WTC11 (cell line): Measurements from ENCODE around the gene DNPH1. TPM values are rescaled to one million over a fixed set of nuclear protein-coding genes. Genes with fewer than 3 reads are reported as not detected.

Source experiments
- ATAC-seq: fragments of 200-7000 bp; cut with Tn5 transposase; 2 replicates; pipeline ENCODE4 v1.10.0; 2021; ENCODE audit warnings: mild to moderate bottlenecking, moderate library complexity
- CTCF ChIA-PET: fragments of 300-600 bp; sonication (Branson Sonifier 250); formaldehyde crosslinking; loops from one replicate; lab custom pipeline; 2021; ENCODE audit warnings: antibody characterized with exemption; lab: Charles Lee
- POLR2A ChIA-PET: fragments of 350-600 bp; sonication (Branson Sonifier 250); formaldehyde crosslinking; loops from one replicate; lab custom pipeline; 2021; ENCODE audit warnings: antibody characterized with exemption; lab: Charles Lee
- DNase-seq: peaks from one replicate; pipeline ENCODE4 v3.0.0; 2021; ENCODE audit warnings: low spot score
- H3K27ac Mint-ChIP-seq: 2 replicates; pipeline ENCODE4 v1.8.0; 2021; ENCODE audit warnings: mixed read lengths
- H3K27me3 Mint-ChIP-seq: 2 replicates; pipeline ENCODE4 v1.8.0; 2021; ENCODE audit warnings: low read depth, mild to moderate bottlenecking, moderate library complexity, mixed read lengths
- H3K36me3 Mint-ChIP-seq: 2 replicates; pipeline ENCODE4 v1.8.0; 2021; ENCODE audit warnings: mixed read lengths
- H3K4me1 Mint-ChIP-seq: 2 replicates; pipeline ENCODE4 v1.8.0; 2022; ENCODE audit warnings: mixed read lengths
- H3K4me3 Mint-ChIP-seq: 2 replicates; pipeline ENCODE4 v1.8.0; 2021; ENCODE audit warnings: mild to moderate bottlenecking, moderate library complexity, mixed read lengths
- H3K9me3 Mint-ChIP-seq: 2 replicates; pipeline ENCODE4 v1.8.0; 2021; ENCODE audit warnings: mixed read lengths
- CREB1 ChIP-seq: sonication (generic); formaldehyde crosslinking; IDR thresholded peaks from 2 replicates; pipeline ENCODE4 v1.8.0; 2023; ENCODE audit warnings: mild to moderate bottlenecking, missing genetic modification reagents
- ETV6 ChIP-seq: sonication (generic); formaldehyde crosslinking; IDR thresholded peaks from 2 replicates; pipeline ENCODE4 v1.8.1; 2022; ENCODE audit warnings: mild to moderate bottlenecking, missing genetic modification reagents
- FOXK1 ChIP-seq: sonication (generic); formaldehyde crosslinking; IDR thresholded peaks from 2 replicates; pipeline ENCODE4 v1.8.0; 2022; ENCODE audit warnings: mild to moderate bottlenecking, moderate library complexity, missing genetic modification reagents
- IRF2 ChIP-seq: sonication (generic); formaldehyde crosslinking; IDR thresholded peaks from 2 replicates; pipeline ENCODE4 v1.8.0; 2022; ENCODE audit warnings: low read depth, missing genetic modification reagents, borderline replicate concordance
- JAZF1 ChIP-seq: fragments of 250-450 bp; sonication (Bioruptor Pico); IDR thresholded peaks from 2 replicates; pipeline ENCODE4 v1.9.0; 2021; ENCODE audit warnings: moderate library complexity, mild to moderate bottlenecking, inconsistent platforms
- KAT7 ChIP-seq: sonication (generic); formaldehyde crosslinking; IDR thresholded peaks from 2 replicates; pipeline ENCODE4 v1.8.1; 2023; ENCODE audit warnings: missing genetic modification reagents, mild to moderate bottlenecking, borderline replicate concordance
- MYBL2 ChIP-seq: sonication (generic); formaldehyde crosslinking; IDR thresholded peaks from 2 replicates; pipeline ENCODE4 v1.8.1; 2023; ENCODE audit warnings: mild to moderate bottlenecking, moderate library complexity, missing genetic modification reagents
- NFATC4 ChIP-seq: fragments of 250-450 bp; sonication (Bioruptor Pico); IDR thresholded peaks from 2 replicates; pipeline ENCODE4 v1.9.0; 2021; ENCODE audit warnings: mild to moderate bottlenecking
- NFE2L1 ChIP-seq: sonication (generic); formaldehyde crosslinking; IDR thresholded peaks from 2 replicates; pipeline ENCODE4 v1.8.1; 2023; ENCODE audit warnings: missing genetic modification reagents
- NR1H2 ChIP-seq: sonication (generic); formaldehyde crosslinking; IDR thresholded peaks from 2 replicates; pipeline ENCODE4 v1.9.0; 2021; ENCODE audit warnings: mild to moderate bottlenecking, moderate library complexity, missing genetic modification reagents
- ZNF219 ChIP-seq: sonication (generic); formaldehyde crosslinking; IDR thresholded peaks from 2 replicates; pipeline ENCODE4 v1.8.0; 2023; ENCODE audit warnings: missing genetic modification reagents, mild to moderate bottlenecking, borderline replicate concordance
- ZNF671 ChIP-seq: fragments of 250-450 bp; sonication (Bioruptor Pico); IDR thresholded peaks from 2 replicates; pipeline ENCODE4 v1.8.0; 2021; ENCODE audit warnings: mild to moderate bottlenecking
- total RNA-seq: library from RNA; stranded (reverse); gene quantifications from 3 replicates; pipeline ENCODE4 v1.2.3, GENCODE V29; 2021
- TF ChIP-seq, protein P1 (sequence below): fragments of 250-450 bp; sonication (Bioruptor Pico); conservative IDR thresholded peaks from 2 replicates; pipeline ENCODE4 v1.9.0; 2021; ENCODE audit warnings: mild to moderate bottlenecking
- TF ChIP-seq, protein P2 (sequence below): sonication (generic); formaldehyde crosslinking; IDR thresholded peaks from 2 replicates; pipeline ENCODE4 v1.8.1; 2022; ENCODE audit warnings: mild to moderate bottlenecking, moderate library complexity, missing genetic modification reagents
- TF ChIP-seq, protein P3 (sequence below): fragments of 250-450 bp; sonication (Bioruptor Pico); IDR thresholded peaks from 2 replicates; pipeline ENCODE4 v2.1.2; 2022; ENCODE audit warnings: mild to moderate bottlenecking, moderate library complexity
- TF ChIP-seq, protein P4 (sequence below): sonication (generic); formaldehyde crosslinking; IDR thresholded peaks from 2 replicates; pipeline ENCODE4 v1.8.0; 2022; ENCODE audit warnings: missing genetic modification reagents
- TF ChIP-seq, protein P5 (sequence below): sonication (generic); formaldehyde crosslinking; IDR thresholded peaks from 2 replicates; pipeline ENCODE4 v1.8.1; 2023; ENCODE audit warnings: mild to moderate bottlenecking, missing genetic modification reagents, borderline replicate concordance
- TF ChIP-seq, protein P6 (sequence below): sonication (generic); formaldehyde crosslinking; IDR thresholded peaks from 2 replicates; pipeline ENCODE4 v1.8.1; 2023; ENCODE audit warnings: mild to moderate bottlenecking, missing genetic modification reagents, moderate library complexity
- TF ChIP-seq, protein P7 (sequence below): sonication (generic); formaldehyde crosslinking; IDR thresholded peaks from 2 replicates; pipeline ENCODE4 v1.8.0; 2022; ENCODE audit warnings: mild to moderate bottlenecking, missing genetic modification reagents
- TF ChIP-seq, protein P8 (sequence below): sonication (generic); formaldehyde crosslinking; conservative IDR thresholded peaks from 2 replicates; pipeline ENCODE4 v1.8.1; 2022; ENCODE audit warnings: mild to moderate bottlenecking, missing genetic modification reagents

Gene DNPH1
- total RNA-seq, 1 experiment from 2014 or later, result 48.4 TPM

DNA sequence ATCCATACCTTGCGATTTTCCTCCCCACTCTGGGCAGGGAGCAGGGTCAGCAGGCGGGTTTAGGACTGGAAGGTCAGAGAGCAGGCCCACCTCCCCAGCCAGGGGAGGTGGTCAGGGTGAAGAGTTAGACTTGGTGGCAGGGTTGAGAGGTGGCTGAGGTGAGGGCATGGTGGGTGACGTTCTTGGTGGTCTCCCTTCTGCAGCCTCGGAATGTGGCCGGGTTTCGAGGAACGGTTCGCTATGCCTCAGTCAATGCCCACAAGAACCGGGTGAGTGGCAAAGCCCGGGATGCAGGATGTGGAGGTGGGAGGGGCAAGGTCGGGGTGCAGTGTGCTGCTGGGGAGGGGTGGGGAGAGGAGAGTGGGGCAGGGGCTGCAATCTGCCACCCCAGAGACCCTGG, 25.6 kb upstream of the DNPH1 start:
- no peak for TF ChIP-seq MYBL2
- no peak for TF ChIP-seq FOXK1 (CRISPR knock-in tag)
- TF ChIP-seq ETV6 (CRISPR knock-in tag), result no peak
- TF ChIP-seq, protein P1, sequence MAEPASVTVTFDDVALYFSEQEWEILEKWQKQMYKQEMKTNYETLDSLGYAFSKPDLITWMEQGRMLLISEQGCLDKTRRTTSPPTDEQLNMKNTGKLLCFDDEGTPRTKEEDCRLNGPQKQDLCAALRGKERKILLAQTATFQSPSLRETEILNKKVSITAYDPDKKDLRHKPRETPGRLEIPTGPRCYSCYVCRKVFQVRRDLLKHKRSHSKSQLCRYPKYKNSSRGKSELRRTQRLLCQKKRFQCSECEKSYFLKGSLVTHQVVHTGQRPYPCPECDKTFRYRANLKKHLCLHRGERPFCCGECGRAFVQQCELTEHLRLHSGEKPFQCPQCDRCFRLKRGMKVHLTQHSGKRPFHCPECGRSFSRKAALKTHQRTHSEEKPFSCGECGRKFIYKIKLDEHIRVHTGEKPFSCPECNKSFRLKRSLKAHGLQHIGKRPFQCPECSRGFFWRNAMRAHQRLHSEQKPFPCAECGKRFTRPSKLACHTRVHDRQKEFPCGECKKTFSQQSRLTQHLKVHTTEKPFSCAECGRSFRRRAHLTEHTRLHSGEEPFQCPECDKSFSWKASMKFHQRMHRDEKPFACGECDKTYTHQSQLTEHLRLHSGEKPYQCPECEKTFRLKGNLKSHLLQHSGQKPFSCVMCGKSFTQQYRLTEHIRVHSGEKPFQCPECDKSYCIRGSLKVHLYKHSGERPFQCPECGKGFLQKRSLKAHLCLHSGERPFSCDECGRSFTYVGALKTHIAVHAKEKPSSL (CRISPR knock-in tag), result no peak
- TF ChIP-seq CREB1 (CRISPR knock-in tag), result no peak
- TF ChIP-seq, protein P2, sequence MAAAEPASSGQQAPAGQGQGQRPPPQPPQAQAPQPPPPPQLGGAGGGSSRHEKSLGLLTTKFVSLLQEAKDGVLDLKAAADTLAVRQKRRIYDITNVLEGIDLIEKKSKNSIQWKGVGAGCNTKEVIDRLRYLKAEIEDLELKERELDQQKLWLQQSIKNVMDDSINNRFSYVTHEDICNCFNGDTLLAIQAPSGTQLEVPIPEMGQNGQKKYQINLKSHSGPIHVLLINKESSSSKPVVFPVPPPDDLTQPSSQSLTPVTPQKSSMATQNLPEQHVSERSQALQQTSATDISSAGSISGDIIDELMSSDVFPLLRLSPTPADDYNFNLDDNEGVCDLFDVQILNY (CRISPR knock-in tag), result no peak
- TF ChIP-seq, protein P3, sequence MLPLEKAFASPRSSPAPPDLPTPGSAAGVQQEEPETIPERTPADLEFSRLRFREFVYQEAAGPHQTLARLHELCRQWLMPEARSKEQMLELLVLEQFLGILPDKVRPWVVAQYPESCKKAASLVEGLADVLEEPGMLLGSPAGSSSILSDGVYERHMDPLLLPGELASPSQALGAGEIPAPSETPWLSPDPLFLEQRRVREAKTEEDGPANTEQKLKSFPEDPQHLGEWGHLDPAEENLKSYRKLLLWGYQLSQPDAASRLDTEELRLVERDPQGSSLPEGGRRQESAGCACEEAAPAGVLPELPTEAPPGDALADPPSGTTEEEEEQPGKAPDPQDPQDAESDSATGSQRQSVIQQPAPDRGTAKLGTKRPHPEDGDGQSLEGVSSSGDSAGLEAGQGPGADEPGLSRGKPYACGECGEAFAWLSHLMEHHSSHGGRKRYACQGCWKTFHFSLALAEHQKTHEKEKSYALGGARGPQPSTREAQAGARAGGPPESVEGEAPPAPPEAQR (CRISPR knock-in tag), result no peak
- no peak for TF ChIP-seq NR1H2 (CRISPR knock-in tag)
- TF ChIP-seq, protein P4, sequence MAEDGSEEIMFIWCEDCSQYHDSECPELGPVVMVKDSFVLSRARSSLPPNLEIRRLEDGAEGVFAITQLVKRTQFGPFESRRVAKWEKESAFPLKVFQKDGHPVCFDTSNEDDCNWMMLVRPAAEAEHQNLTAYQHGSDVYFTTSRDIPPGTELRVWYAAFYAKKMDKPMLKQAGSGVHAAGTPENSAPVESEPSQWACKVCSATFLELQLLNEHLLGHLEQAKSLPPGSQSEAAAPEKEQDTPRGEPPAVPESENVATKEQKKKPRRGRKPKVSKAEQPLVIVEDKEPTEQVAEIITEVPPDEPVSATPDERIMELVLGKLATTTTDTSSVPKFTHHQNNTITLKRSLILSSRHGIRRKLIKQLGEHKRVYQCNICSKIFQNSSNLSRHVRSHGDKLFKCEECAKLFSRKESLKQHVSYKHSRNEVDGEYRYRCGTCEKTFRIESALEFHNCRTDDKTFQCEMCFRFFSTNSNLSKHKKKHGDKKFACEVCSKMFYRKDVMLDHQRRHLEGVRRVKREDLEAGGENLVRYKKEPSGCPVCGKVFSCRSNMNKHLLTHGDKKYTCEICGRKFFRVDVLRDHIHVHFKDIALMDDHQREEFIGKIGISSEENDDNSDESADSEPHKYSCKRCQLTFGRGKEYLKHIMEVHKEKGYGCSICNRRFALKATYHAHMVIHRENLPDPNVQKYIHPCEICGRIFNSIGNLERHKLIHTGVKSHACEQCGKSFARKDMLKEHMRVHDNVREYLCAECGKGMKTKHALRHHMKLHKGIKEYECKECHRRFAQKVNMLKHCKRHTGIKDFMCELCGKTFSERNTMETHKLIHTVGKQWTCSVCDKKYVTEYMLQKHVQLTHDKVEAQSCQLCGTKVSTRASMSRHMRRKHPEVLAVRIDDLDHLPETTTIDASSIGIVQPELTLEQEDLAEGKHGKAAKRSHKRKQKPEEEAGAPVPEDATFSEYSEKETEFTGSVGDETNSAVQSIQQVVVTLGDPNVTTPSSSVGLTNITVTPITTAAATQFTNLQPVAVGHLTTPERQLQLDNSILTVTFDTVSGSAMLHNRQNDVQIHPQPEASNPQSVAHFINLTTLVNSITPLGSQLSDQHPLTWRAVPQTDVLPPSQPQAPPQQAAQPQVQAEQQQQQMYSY, result no peak; the same call in 1 of the 2 replicates
- no peak for DNase-seq
- CTCF ChIA-PET, result interaction anchor here (1.1 to 1.8 kb wide), 2 partner anchors 9 to 53 kb away, joined by 3 to 5 read pairs; partner anchors contain the start of gene CRIP3
- Mint-ChIP-seq H3K27me3 (peaks cover 7% of the 10 kb centered on the region), H3K36me3 (no peaks in the 10 kb centered on the region), H3K9me3 (no peaks in the 10 kb centered on the region), H3K4me1 (peaks cover 26% of the 10 kb centered on the region), H3K27ac (no peak overlapping the region), H3K4me3 (no peak overlapping the region)
- no peak for ATAC-seq
- POLR2A ChIA-PET, result no interaction called here

DNA sequence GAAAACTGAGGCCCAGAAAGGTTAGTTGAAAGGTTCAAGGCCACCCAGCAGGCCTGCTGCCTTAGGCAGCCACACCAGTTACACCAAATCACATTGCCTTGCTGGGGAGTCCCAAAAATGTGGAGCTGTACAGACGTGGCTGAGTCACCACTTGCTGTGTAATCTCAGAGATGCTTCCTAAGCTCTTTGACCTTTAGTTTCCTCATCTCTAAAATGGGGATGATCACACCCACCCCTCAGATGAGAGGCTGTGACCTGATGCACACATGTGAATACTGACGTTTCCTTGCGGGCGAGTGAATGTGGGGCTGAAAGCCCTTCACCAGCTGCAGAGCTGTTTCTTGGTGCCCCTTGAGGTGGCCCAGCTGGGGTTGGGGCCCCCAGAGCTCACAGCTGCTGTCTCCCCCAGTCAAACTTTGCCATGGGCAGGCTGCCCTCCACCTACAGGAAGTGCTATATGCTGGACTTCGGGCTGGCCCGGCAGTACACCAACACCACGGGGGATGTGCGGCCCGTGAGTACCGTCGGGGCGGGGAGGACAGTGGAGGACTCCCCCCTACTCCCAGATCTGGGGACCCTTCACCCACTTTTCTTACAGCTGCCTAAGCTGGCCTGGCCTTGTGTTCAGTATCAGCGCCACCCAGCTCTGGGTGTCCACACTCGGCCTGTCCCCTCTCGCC, 25.0 kb upstream of the DNPH1 start:
- peaks cover 26% of the 10 kb centered on the region for H3K4me1 Mint-ChIP-seq
- H3K9me3 Mint-ChIP-seq, result no peaks in the 10 kb centered on the region
- CTCF ChIA-PET, result interaction anchor here (1.1 kb wide), 1 partner anchor 9 kb away, joined by 3 read pairs; no protein-coding TSS in a partner anchor
- DNase-seq (no peak), ATAC-seq (no peak)
- H3K36me3 Mint-ChIP-seq, result no peaks in the 10 kb centered on the region
- no peak overlapping the region for H3K4me3 Mint-ChIP-seq
- POLR2A ChIA-PET, result no interaction called here
- H3K27me3 Mint-ChIP-seq, result peaks cover 7% of the 10 kb centered on the region
- peak overlapping the region; percentile 57; the same call in 1 of the 2 replicates for H3K27ac Mint-ChIP-seq
- no peak for TF ChIP-seq NFATC4 (CRISPR knock-in tag)
- no peak for TF ChIP-seq ZNF671 (CRISPR knock-in tag)
- TF ChIP-seq, protein P5, sequence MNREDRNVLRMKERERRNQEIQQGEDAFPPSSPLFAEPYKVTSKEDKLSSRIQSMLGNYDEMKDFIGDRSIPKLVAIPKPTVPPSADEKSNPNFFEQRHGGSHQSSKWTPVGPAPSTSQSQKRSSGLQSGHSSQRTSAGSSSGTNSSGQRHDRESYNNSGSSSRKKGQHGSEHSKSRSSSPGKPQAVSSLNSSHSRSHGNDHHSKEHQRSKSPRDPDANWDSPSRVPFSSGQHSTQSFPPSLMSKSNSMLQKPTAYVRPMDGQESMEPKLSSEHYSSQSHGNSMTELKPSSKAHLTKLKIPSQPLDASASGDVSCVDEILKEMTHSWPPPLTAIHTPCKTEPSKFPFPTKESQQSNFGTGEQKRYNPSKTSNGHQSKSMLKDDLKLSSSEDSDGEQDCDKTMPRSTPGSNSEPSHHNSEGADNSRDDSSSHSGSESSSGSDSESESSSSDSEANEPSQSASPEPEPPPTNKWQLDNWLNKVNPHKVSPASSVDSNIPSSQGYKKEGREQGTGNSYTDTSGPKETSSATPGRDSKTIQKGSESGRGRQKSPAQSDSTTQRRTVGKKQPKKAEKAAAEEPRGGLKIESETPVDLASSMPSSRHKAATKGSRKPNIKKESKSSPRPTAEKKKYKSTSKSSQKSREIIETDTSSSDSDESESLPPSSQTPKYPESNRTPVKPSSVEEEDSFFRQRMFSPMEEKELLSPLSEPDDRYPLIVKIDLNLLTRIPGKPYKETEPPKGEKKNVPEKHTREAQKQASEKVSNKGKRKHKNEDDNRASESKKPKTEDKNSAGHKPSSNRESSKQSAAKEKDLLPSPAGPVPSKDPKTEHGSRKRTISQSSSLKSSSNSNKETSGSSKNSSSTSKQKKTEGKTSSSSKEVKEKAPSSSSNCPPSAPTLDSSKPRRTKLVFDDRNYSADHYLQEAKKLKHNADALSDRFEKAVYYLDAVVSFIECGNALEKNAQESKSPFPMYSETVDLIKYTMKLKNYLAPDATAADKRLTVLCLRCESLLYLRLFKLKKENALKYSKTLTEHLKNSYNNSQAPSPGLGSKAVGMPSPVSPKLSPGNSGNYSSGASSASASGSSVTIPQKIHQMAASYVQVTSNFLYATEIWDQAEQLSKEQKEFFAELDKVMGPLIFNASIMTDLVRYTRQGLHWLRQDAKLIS, result no peak
- no peak for TF ChIP-seq ZNF219 (CRISPR knock-in tag)
- TF ChIP-seq IRF2 (CRISPR knock-in tag), result no peak
- TF ChIP-seq, protein P6, sequence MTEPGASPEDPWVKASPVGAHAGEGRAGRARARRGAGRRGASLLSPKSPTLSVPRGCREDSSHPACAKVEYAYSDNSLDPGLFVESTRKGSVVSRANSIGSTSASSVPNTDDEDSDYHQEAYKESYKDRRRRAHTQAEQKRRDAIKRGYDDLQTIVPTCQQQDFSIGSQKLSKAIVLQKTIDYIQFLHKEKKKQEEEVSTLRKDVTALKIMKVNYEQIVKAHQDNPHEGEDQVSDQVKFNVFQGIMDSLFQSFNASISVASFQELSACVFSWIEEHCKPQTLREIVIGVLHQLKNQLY (CRISPR knock-in tag), result no peak
- TF ChIP-seq KAT7, result no peak
- no peak for TF ChIP-seq NFE2L1
- no peak for TF ChIP-seq FOXK1 (CRISPR knock-in tag)
- TF ChIP-seq, protein P7, sequence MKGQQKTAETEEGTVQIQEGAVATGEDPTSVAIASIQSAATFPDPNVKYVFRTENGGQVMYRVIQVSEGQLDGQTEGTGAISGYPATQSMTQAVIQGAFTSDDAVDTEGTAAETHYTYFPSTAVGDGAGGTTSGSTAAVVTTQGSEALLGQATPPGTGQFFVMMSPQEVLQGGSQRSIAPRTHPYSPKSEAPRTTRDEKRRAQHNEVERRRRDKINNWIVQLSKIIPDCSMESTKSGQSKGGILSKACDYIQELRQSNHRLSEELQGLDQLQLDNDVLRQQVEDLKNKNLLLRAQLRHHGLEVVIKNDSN (CRISPR knock-in tag), result no peak
- TF ChIP-seq, protein P8, sequence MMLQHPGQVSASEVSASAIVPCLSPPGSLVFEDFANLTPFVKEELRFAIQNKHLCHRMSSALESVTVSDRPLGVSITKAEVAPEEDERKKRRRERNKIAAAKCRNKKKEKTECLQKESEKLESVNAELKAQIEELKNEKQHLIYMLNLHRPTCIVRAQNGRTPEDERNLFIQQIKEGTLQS (CRISPR knock-in tag), result no peak
- no peak for TF ChIP-seq NR1H2 (CRISPR knock-in tag)
- TF ChIP-seq JAZF1, result no peak
